Fibroblast of pulmonary artery (primary cell): ENCODE results near the gene SNAP25.

Experiments
- DNase-seq: peaks from one replicate; pipeline ENCODE4 v3.0.0-alpha.2; 2010; ENCODE audit warnings: low read depth
- H3K4me3 ChIP-seq: replicated peaks from 2 replicates; pipeline ENCODE4 v1.5.1; 2011; ENCODE audit warnings: low read depth, mild to moderate bottlenecking, control low read depth, low read length, moderate library complexity
- TF ChIP-seq, protein P1 (sequence below): IDR thresholded peaks from 2 replicates; pipeline ENCODE4 v1.5.1; 2011; ENCODE audit warnings: mild to moderate bottlenecking, control low read depth, low read length, inconsistent platforms; ENCODE audit errors: missing control alignments

Gene SNAP25

GRCh38 chr20:10177326-10177725 is 41.3 kb upstream of the SNAP25 start:
- no peak for DNase-seq
- TF ChIP-seq, protein P1, sequence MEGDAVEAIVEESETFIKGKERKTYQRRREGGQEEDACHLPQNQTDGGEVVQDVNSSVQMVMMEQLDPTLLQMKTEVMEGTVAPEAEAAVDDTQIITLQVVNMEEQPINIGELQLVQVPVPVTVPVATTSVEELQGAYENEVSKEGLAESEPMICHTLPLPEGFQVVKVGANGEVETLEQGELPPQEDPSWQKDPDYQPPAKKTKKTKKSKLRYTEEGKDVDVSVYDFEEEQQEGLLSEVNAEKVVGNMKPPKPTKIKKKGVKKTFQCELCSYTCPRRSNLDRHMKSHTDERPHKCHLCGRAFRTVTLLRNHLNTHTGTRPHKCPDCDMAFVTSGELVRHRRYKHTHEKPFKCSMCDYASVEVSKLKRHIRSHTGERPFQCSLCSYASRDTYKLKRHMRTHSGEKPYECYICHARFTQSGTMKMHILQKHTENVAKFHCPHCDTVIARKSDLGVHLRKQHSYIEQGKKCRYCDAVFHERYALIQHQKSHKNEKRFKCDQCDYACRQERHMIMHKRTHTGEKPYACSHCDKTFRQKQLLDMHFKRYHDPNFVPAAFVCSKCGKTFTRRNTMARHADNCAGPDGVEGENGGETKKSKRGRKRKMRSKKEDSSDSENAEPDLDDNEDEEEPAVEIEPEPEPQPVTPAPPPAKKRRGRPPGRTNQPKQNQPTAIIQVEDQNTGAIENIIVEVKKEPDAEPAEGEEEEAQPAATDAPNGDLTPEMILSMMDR = no peak
- H3K4me3 ChIP-seq = no peak overlapping the region

GRCh38 chr20:10178091-10178490 is 40.5 kb upstream of the SNAP25 start:
- no peak for DNase-seq
- TF ChIP-seq, protein P1 = no peak
- no peak overlapping the region for H3K4me3 ChIP-seq

- TF ChIP-seq, protein P1 = no peak
- H3K4me3 ChIP-seq = no peak overlapping the region
- DNase-seq = no peak
These were observed 39.8 kb upstream of the SNAP25 start for GRCh38 chr20:10178727-10179313.

- peak; percentile 3 for DNase-seq
- H3K4me3 ChIP-seq = no peak overlapping the region
- TF ChIP-seq, protein P1 = peak; percentile 45
These were observed 38.9 kb upstream of the SNAP25 start for GRCh38 chr20:10179574-10180298.

DNA sequence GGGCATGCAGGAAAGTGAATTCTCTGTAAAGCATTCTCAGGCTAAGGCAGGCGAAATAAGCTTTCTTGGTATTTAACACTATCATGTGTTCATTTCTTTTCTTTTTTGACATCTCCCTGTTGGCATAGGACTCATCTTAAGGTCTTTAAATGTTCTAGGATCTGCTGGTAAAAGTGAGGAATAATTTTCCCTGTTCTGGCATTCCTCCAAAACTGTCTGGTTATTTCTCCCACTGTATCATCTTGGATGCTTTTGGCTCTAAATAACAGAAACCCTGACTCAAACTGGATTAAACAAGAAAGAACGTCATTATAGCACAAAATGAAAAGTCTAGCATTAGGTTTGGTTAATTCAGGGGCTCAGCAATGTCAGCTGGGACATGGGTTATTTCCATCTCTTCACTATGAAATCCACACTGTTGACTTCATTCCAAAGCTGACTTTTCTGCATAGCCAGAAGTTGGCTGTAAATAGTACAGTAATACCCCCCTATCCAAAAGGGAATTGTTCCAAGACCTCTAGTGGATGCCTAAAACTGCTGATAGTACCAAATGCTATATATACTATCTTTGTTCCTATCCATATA is 37.9 kb upstream of the SNAP25 start:
- TF ChIP-seq, protein P1 = no peak
- no peak for DNase-seq

GRCh38 chr20:10185741-10186558 is 32.7 kb upstream of the SNAP25 start:
- TF ChIP-seq, protein P1 = no peak
- DNase-seq = peak; percentile 32
- H3K4me3 ChIP-seq = no peak overlapping the region

More for the DNA sequence above, 37.9 kb upstream of the SNAP25 start:
- H3K4me3 ChIP-seq = no peak overlapping the region
